ENCODE results near the gene TRIM33.
"Not testable (repeated sequence)": the region's sequence is repeated elsewhere in the genome, so short reads cannot be mapped to it uniquely, and the experiment has no call there.

Gene TRIM33

DNA sequence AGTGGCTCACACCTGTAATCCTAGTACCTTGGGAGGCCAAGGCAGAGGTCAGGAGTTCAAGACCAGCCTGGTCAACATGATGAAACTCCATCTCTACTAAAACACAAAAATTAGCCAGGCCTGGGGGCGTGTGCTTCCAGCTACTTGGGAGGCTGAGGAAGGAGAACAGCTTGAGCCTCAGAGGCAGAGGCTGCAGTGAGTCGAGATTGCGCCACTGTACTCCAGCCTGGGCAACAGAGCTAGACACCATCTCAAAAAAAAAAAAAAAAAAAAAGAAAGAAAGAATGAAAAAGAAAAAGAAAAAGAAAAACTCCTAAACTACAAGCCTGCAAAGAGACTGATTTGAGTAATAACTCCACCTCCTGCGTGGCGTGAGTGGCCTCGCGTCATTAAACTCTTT lies 92.1 kb downstream of the TRIM33 start:
- not testable (repeated sequence) for DNase-seq (ENCODE audit: low spot score)

DNA sequence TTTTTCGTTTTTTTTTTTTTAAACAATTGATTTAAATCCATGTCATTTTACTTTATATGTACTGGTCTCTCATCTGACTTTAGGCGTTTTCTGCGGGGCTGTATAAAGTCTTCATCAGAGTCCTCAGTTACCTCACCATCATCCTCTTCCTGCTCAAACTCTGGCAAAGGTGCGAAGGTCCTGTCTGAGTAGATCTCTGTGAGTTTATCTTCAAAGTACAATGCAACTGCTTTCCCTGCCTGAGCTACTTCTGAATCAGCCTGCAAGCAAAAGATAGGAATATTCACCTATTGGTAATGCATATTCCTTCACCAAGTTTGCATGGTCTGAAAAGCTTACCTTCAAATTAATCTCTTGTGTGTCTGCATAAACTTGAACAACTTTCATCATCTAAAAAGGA lies 113.4 kb downstream of the TRIM33 start:
- no peak for DNase-seq (ENCODE audit: low spot score)

DNA sequence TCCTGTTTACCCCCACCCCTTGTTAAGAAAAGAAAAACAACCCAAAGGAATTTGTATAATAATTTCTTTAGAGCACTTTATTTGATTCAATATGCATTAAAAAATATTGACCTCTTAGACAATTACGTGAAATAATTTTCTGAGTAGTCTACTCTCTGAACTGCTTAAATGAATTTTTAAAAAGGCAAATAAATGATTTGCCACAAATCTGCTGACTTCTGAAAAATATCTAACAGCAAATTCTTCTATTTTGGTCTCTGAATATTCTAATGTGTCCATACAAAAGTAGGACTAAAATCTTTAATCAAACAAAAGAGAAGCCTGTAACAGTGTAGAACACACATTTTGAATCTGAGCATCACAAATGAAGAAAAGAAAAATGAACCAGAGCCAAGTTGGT lies 115.1 kb downstream of the TRIM33 start:
- no peak for DNase-seq (ENCODE audit: low spot score)

DNA sequence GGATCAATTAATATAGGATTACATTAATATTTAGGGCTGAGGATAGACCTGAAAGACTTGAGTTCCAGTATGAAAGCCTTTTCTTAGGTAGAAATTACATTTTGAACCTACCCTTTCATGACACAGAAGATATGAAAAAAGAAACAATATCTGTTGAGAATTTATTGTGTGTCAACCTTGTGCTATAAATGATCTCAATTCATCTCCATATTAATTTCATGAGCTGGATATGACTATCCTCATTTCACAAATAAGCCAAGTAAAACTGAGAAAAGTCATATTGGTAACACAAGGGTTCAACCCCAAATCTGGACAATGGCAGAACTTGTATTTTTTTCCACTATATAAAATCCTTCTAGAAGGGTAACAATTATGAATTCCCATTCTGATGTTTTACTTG lies 120.0 kb downstream of the TRIM33 start:
- DNase-seq (ENCODE audit: low spot score): no peak

GRCh38 chr1:114390361-114390760 lies 120.6 kb downstream of the TRIM33 start:
- DNase-seq (ENCODE audit: low spot score): no peak

DNA sequence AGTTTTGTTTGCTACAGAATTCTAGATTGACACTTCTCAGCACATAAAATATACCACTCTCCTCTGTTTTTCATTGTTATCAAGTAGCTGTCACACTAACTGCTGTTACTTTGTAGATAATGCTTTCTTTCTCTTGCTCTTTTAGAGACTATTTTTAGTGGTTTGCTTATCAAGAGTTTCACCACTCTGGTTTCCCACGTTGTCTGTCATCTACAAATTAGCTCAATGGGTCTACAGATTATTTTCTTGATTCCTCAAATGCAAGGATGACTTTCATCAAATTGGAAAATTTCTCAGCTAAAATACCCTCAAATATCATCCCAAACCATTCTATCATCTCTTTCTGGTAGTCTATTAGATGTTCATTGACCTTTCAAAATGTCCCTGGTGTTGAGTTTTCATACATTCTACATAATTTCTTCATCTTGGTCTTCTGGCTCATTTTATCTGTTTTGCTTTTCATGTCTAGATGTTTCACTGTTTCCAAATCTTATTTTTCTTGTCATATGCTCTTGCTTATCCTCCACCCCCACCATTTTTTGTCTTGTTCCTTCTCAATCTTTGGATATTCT lies 122.5 kb downstream of the TRIM33 start:
- no peak for DNase-seq (ENCODE audit: low spot score)

DNA sequence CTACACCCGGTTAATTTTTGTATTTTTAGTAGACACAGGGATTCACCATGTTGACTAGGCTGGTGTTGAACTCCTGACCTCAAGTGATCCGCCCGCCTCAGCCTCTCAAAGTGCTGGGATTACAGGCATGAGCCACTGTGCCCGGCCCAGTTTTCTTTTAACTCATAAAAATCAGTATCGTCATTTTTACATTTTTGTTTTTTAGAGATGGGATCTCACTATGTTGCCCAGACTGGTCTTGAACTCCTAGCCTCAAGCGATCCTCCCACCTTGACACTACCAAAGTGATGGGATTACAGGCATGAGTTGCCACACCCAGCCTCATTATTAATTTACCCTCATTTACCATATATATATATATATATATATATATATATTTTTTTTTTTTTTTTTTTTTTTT lies 123.4 kb downstream of the TRIM33 start:
- DNase-seq (ENCODE audit: low spot score): not testable (repeated sequence)

GRCh38 chr1:114387010-114387360 lies 124.0 kb downstream of the TRIM33 start:
- no peak for DNase-seq (ENCODE audit: low spot score)

DNA sequence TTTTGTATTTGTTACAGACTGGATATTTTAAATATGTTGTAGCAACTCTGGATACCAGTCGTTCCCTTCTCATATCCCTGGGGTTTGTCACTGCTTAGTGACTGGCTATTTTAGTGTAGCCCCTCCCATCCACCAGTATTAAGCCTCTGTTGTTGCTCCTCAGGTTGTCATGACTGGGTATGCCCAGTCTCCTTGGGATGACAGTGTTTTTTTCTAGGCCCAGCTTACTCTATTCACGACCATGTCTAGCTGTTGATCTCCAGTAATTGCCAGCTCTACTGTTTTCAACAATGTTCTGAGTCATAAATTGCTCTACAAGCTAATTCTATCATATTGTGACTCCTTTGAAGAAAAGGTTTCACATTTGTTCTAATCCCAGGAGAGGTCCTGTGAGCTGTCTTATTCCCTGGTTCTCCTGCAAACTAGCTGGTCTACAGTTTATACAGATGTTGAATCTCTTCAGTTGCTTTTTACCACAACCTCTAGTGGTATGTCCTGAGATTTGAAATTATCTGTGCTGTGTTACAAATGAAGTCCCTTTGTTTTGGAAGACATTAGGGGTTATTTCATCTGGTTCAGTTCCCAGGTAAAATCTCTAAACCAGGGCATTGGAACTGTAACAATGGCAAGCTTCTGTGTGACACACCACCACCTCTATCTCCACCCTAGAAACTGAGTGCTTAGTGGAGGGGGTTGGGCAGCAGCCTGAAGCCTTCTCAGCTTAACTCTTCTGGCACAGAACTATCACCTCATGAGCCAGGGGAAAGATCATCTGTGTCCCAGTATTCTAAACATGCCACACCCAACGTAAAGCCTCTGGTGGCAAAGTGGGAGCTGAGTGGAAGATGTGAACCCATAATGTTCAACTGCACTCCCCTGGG lies 124.6 kb downstream of the TRIM33 start:
- no peak for DNase-seq (ENCODE audit: low spot score)

DNA sequence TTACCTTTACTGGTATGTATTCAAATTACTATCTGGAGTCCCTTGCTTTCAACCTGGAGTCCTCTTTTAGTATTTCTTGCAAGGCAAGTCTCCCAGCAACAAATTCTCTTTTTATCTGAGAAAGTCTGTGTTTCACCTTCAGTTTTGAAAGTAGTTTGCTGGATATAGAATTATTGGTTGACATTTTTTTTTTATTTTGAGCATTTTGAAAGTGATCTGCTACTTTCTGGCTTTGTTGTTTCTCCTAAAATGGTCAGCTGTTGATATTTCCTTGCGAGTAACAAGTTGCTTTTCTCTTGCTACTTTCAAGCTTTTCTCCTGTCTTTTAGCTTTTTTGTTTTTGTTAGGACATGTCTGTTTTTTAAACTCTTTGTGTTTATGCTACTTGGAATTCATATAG lies 126.1 kb downstream of the TRIM33 start:
- no peak for DNase-seq (ENCODE audit: low spot score)

- DNase-seq (ENCODE audit: low spot score): no peak
These were observed 131.0 kb downstream of the TRIM33 start for GRCh38 chr1:114379987-114380386.

GRCh38 chr1:114379358-114379757 lies 131.6 kb downstream of the TRIM33 start:
- DNase-seq (ENCODE audit: low spot score): no peak

DNA sequence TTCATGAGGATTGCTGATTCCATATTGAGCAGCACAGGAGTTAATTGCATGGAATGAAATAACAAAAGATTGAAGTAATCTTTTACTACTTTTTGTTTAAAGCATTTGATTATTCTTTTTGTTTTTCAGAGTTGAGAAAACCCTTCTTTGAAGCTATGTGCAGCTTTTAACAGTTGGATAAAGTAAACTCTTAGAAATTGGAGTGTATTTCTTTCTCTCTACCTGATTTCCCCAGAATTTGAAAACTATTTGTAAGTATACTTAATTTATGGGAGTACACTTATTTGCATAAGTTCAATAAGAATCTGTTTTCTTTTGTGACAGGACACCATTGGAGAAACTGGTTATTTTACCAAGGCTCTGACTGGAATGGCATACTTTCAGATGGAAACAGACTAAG lies 133.6 kb downstream of the TRIM33 start:
- DNase-seq (ENCODE audit: low spot score): no peak

DNA sequence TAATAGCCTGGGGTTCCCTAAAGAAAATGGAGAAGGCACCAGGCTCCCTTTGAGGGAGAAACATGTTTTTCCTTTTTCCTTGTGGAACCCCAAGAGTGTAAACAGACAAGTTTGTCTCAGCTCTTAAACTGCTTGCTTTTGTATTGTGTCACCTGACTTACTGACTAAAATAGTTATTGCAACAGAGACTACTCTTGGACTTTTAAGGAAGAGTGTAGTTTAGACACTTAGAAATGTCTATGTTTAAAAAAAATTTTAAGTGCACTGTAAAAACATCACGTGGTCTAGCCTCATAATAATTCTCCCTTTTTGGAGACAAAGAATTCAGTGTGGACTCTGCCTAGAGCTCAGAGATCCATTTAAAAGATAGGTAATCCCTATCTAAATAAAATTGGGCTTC lies 141.1 kb downstream of the TRIM33 start:
- DNase-seq (ENCODE audit: low spot score): no peak

DNA sequence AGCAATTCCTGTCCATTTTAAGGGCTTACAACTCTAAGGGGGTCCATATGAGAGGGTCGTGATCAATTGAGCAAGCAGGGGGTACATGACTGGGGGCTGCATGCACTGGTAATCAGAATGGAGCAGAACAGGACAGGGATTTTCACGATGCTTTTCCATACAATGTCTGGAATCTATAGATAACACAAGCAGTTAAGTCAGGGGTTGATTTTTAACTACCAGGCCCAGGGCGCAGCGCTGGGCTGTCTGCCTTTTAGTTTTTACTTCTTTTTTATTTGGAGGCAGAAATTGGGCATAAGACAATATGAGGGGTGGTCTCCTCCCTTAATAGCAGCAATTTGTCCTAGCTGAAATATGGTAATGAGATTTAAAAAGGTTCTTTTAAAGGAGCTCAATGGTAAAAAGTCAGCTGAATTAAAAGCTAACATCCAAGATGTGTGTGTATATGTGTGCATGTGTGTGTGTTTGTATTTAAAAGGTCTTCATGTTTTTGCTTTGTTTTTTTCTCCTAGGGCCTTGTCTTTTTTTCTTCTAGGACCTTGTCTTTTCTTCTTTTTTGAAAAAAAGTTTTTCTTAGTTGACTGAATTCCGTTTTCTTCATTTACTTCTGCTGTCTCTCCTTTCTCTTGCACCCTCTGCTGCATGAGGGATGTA lies 141.6 kb downstream of the TRIM33 start:
- DNase-seq (ENCODE audit: low spot score): not testable (repeated sequence)

DNA sequence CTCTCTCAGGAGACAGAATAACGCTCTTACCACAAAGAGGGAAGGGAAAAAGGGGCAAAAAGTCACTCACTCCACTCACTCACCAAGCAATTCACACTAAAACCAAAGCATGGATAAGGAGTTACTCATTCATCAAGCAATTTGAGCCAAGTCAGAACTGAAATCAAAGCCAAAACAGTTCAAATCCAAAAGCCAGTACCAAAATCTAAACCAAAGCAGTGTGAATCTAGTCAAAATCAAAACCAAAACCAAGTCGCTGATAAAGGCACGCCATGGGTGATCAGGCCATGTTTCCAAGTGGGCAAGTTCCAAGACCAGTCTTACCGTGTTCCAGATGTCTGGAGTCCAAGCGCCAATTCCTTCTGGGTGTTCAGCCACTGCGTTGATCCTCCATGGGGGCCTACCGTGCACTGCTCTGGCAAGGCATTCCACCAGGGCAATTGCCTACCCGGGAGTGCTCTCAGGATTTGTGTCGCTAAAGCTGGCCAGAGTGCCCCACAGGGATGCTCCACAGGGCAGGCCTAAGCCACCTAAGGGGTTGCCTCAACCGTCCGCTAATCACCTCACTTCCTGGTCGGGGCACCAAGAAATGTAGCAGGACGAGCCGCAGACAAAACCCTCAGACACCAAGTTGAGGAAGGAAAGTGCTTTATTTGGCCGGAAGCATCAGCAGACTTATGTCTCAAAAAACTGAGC lies 142.3 kb downstream of the TRIM33 start:
- DNase-seq (ENCODE audit: low spot score): no peak

GRCh38 chr1:114367810-114368209 lies 143.2 kb downstream of the TRIM33 start:
- DNase-seq (ENCODE audit: low spot score): no peak

DNA sequence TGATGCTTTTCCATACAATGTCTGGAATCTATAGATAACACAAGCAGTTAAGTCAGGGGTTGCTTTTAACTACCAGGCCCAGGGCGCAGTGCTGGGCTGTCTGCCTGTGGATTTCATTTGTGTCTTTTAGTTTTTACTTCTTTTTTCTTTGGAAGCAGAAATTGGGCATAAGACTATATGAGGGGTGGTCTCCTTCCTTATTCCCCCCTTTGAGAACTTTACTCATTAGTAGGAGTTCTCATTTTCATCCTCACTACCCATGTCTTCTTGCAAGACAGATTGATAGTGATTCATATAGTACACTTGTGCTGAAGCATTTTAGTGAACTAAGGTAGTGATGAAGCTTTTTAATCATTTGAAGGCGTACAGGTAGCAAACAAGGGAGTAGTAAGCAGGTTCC lies 147.8 kb downstream of the TRIM33 start:
- not testable (repeated sequence) for DNase-seq (ENCODE audit: low spot score)

- no peak for DNase-seq (ENCODE audit: low spot score)
These were observed 151.2 kb downstream of the TRIM33 start for GRCh38 chr1:114359791-114360190.

DNA sequence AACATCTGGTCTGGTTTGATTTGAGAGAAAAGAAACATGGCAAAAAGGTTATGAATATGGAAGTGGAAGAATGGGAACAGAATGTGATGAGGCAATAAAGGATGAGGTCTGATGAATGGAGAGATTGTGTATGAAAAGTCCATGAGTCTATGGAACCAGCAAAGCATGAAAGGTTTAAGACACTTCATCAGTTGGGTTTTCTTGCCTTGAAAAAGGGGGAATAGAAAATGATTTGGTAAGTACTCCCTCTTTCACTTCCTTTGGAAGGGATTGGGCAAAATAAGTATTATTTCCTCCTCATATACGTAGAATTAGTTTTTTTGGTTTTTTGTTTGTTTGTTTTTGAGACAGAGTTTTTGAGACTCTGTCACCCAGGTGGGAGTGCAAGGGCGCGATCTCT lies 155.8 kb downstream of the TRIM33 start:
- DNase-seq (ENCODE audit: low spot score): no peak

DNA sequence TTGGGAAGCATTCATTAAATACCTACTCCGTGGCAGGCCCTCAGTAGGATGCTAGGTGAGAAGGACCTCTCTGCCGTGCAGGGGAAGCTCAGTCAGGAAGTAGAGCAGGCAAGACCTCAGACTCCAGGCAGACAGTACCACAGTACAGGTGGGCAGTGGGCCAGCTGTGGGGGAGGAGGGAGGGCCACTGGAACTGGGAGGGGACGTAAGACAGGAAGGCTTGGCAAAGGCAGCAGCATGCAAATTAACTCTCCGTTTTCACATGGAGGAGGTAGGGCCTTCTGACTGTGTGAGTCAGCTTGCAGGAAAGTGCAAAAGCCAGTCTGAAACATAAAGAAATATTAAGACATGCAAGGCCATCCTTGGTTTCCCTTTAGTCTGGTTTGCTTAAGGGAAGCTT lies 157.7 kb downstream of the TRIM33 start:
- peak; percentile 52 for DNase-seq (ENCODE audit: low spot score)

GRCh38 chr1:114352797-114353196 lies 158.2 kb downstream of the TRIM33 start:
- peak; percentile 24 for DNase-seq (ENCODE audit: low spot score)
